Measurements from ENCODE around the gene FADD. TPM values are rescaled to one million over a fixed set of nuclear protein-coding genes. Genes with fewer than 3 reads are reported as not detected.

Gene FADD
- total RNA-seq, 1 experiment from 2014 or later = 36.0 TPM

DNA sequence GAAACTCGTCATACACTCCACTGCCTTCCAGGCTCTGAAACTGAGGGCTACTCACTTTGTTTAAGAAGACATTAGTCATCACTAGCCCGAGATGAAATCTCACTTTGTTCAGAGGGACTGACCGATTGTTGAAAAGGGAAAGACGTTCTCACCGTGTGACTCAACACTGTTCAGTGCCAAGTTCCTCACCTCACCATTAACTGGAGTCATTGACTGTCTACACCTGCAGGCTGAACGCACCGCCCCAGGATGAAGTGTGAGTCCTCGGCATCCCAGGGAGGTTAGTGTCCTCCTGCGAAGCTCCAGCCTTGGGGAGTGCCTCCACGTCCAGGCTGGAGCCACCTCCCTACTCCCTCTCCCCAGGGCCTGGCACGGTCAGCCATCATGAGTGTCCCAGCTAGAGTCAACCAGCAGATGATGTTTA lies 30.4 kb downstream of the FADD start:
- peak; percentile 91 for DNase-seq (ENCODE audit: low read depth)

DNA sequence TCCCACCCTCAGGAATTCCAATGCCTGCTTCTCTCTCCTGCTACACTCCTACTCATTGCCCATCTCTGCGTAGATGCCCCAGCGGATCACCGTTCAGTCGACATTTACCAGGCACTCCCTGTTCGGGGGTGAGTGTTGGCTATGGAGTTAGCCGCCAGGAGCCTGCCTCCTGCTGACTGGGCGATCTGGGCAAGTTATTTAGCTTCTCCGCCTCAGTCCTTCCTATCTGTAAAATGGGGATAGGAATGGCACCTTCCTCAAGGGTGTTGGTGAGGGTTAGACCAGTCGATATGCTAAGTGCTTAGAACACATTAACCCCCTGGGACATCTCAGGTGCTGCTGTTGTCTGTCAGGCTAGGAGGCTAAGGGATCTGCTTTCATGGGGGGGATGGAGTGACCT lies 30.9 kb downstream of the FADD start:
- no peak for DNase-seq (ENCODE audit: low read depth)

- DNase-seq (ENCODE audit: low read depth) = peak; percentile 32
Measured at GRCh38 chr11:70240337-70240736, 37.2 kb downstream of the FADD start.

- DNase-seq (ENCODE audit: low read depth) = no peak
Measured at GRCh38 chr11:70241709-70242108, 38.6 kb downstream of the FADD start.

DNA sequence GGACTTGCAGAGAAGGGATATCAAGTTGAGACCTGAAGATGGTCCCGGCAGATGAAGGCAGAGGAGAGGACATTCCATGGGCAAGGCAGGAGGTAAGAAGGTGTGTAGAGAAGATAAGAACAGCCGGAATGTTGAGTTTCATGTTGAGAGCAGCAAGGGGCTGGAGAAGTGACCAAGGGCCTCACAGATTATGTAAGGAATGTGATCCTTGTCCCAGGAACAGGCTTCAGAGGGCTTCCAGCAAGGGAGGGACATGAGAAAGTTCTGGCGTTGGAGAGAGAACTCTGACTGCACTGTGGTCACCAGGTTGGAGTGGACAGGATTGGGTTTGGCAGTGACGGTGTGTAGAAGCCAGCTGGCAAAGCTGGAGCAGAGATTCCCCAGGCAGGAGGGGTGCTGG lies 39.8 kb downstream of the FADD start:
- no peak for DNase-seq (ENCODE audit: low read depth)

DNA sequence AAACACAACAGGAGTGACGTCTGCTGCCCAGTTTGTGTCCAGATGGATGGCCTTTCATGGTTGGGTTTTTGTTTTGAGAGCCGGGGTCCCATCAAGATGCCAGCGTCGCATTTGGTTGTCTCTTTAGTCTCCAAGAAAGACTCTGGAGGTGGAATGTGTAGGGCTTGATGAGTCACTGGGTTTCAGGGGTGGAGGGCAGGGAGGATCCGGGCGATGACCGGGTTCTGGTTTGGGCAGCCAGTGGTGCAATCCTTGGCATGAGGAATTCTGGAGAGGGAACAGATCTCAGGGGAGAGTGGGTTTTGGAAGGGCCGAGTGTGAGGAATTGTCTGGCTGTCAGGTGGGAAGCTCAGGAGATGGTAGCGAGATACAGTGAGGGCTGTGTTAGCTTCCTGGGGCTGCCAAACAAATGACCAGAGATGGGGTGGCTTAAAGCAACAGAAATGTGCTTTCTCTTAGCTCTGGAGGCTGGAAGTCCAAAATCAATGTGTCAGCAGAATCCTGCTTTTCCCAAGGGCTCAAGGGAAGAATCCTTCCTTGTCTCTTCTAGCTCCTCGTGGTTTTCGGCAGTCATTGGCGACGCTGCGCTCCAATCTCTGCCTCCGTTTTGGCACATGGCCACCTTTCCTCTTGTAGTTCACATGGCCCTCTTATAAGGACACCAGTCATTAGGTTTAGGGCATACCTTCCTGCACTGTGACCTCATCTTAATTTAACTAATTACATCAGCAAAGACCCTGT lies 41.0 kb downstream of the FADD start:
- DNase-seq (ENCODE audit: low read depth) = peak; percentile 63

GRCh38 chr11:70244698-70245097 lies 41.6 kb downstream of the FADD start:
- peak; percentile 78 for DNase-seq (ENCODE audit: low read depth)

DNA sequence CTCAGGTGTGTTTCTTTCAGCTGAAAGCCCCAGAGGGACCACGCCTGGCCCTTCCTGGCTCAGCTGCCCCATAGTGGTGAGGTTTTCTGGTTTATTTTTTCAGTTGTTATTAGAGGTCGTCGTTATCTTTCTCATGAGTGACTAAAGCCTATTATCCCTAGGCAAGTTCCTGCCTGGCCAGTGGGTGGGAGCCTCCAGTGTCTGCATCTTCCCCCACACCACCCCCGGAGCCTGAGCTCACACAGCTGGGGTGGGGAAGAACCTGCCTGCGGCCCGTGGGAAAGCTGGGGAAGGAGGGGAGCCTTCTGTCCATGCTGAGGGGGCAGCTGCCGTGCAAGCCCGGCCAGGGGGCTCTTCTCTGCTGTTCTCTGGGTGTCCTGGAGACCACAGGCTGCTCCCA lies 43.1 kb downstream of the FADD start:
- DNase-seq (ENCODE audit: low read depth) = no peak

GRCh38 chr11:70247042-70247709 lies 44.1 kb downstream of the FADD start:
- no peak for DNase-seq (ENCODE audit: low read depth)

- peak; percentile 35 for DNase-seq (ENCODE audit: low read depth)
Measured at GRCh38 chr11:70247710-70248072, 44.6 kb downstream of the FADD start.

- DNase-seq (ENCODE audit: low read depth) = no peak
Measured at GRCh38 chr11:70250876-70251658, 48.0 kb downstream of the FADD start.

GRCh38 chr11:70251659-70252321 lies 48.7 kb downstream of the FADD start:
- DNase-seq (ENCODE audit: low read depth) = no peak

DNA sequence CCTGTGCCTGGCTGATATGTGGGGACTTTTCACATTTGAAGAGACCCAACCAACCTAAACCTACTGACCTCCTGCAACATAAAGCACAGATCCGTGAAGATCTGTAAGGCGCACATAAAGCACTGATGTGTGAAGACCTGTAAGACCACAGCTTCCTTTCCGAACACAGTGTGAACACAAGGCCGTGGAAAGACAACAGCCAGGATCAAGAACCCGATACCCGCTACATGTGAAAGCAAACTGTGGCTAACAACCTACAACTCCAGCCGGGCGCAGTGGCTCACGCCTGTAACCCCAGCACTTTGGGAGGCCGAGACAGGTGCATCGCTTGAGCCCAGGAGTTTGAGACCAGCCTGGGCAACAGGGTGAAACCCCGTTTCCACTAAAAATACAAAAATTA lies 49.7 kb downstream of the FADD start:
- DNase-seq (ENCODE audit: low read depth) = no peak

- no peak for DNase-seq (ENCODE audit: low read depth)
Measured at GRCh38 chr11:70255477-70256116, 52.5 kb downstream of the FADD start.

Other genes with a start within 250 kb of the FADD start
- gene ANO1, start 125.0 kb upstream of the FADD start, total RNA-seq (2014; rRNA removed; shearing (Covaris generic)) = 7.5 and 8.4 TPM in 2 replicates
- gene PPFIA1, start 67.4 kb downstream of the FADD start, total RNA-seq (2014; rRNA removed; shearing (Covaris generic)) = 17.3 and 23.8 TPM in 2 replicates
- 96.7 and 107 TPM in 2 replicates for gene CTTN, start 195.2 kb downstream of the FADD start, total RNA-seq (2014; rRNA removed; shearing (Covaris generic))

All from RPMI7951 (cell line).